Caki2 (cell line): Measurements from ENCODE around the gene PBX2. TPM values are rescaled to one million over a fixed set of nuclear protein-coding genes. Genes with fewer than 3 reads are reported as not detected.
"Not testable (repeated sequence)": the region's sequence is repeated elsewhere in the genome, so short reads cannot be mapped to it uniquely, and the experiment has no call there.

ENCODE experiments used
- DNase-seq: peaks from one replicate; pipeline ENCODE4 v3.0.0-alpha.2; 2015; ENCODE audit warnings: low read depth
- in situ Hi-C: cut with HindIII; loops from 2 replicates; pipeline ENCODE4 v1.10.0; 2016; ENCODE audit warnings: low sequenced_read_pairs, low pct_unique_long_range_greater_than_20kb, mixed read lengths
- total RNA-seq: library from RNA; depleted of rRNA; stranded (reverse); fragments of >200 nt; shearing (Covaris generic); gene quantifications from 2 replicates; pipeline ENCODE4 v1.2.3, GENCODE V29; 2014; ENCODE audit warnings: low replicate concordance

PBX2 gene
- total RNA-seq, 1 experiment from 2014 or later: 87.2 TPM

GRCh38 chr6:32204268-32204715 lies 14.3 kb upstream of the PBX2 start:
- in situ Hi-C loops: no loop called here

GRCh38 chr6:32203426-32204267 lies 13.6 kb upstream of the PBX2 start:
- in situ Hi-C loops: no loop called here
- no peak for DNase-seq

More at GRCh38 chr6:32204268-32204715, 14.3 kb upstream of the PBX2 start:
- DNase-seq: no peak

GRCh38 chr6:32202186-32202585 lies 12.2 kb upstream of the PBX2 start:
- in situ Hi-C loops: no loop called here

GRCh38 chr6:32200711-32201475 lies 10.9 kb upstream of the PBX2 start:
- in situ Hi-C loops: no loop called here
- no peak for DNase-seq

More at GRCh38 chr6:32202186-32202585, 12.2 kb upstream of the PBX2 start:
- no peak for DNase-seq

- in situ Hi-C loops: no loop called here
- no peak for DNase-seq
These were observed 8.9 kb upstream of the PBX2 start for GRCh38 chr6:32198866-32199265.

- no peak for DNase-seq
- in situ Hi-C loops: no loop called here
These were observed 8.3 kb upstream of the PBX2 start for GRCh38 chr6:32198345-32198696.

GRCh38 chr6:32196682-32197616 lies 6.9 kb upstream of the PBX2 start:
- no peak for DNase-seq
- in situ Hi-C loops: no loop called here

GRCh38 chr6:32195902-32196681 lies 6.1 kb upstream of the PBX2 start:
- peak; percentile 69 for DNase-seq
- in situ Hi-C loops: no loop called here

- in situ Hi-C loops: no loop called here
- peak; percentile 100 for DNase-seq
These were observed 5.6 kb upstream of the PBX2 start for GRCh38 chr6:32195652-32195901.

- in situ Hi-C loops: no loop called here
- DNase-seq: no peak
These were observed 5.0 kb upstream of the PBX2 start for GRCh38 chr6:32194825-32195651.

GRCh38 chr6:32194388-32194787 lies 4.4 kb upstream of the PBX2 start:
- in situ Hi-C loops: no loop called here
- no peak for DNase-seq

GRCh38 chr6:32193096-32193495 lies 3.1 kb upstream of the PBX2 start:
- DNase-seq, in situ Hi-C loops: not testable (repeated sequence)

- DNase-seq: no peak
- in situ Hi-C loops: no loop called here
These were observed 2.6 kb upstream of the PBX2 start, which contains the start of gene GPSM3 for GRCh38 chr6:32192608-32193039. TSS of gene GPSM3 (minus strand) at chr6:32192643. CDS start at chr6:32192513, 130 bp downstream.

- in situ Hi-C loops: no loop called here
- DNase-seq: no peak
These were observed 1.9 kb upstream of the PBX2 start for GRCh38 chr6:32191696-32192607.

GRCh38 chr6:32190911-32191677 lies 1.1 kb upstream of the PBX2 start:
- in situ Hi-C loops: no loop called here
- no peak for DNase-seq

GRCh38 chr6:32189742-32190053 lies 304 bp downstream of the PBX2 start:
- no peak for DNase-seq
- in situ Hi-C loops: no loop called here
